ENCODE data around the gene NHLH2.

Gene NHLH2

DNA sequence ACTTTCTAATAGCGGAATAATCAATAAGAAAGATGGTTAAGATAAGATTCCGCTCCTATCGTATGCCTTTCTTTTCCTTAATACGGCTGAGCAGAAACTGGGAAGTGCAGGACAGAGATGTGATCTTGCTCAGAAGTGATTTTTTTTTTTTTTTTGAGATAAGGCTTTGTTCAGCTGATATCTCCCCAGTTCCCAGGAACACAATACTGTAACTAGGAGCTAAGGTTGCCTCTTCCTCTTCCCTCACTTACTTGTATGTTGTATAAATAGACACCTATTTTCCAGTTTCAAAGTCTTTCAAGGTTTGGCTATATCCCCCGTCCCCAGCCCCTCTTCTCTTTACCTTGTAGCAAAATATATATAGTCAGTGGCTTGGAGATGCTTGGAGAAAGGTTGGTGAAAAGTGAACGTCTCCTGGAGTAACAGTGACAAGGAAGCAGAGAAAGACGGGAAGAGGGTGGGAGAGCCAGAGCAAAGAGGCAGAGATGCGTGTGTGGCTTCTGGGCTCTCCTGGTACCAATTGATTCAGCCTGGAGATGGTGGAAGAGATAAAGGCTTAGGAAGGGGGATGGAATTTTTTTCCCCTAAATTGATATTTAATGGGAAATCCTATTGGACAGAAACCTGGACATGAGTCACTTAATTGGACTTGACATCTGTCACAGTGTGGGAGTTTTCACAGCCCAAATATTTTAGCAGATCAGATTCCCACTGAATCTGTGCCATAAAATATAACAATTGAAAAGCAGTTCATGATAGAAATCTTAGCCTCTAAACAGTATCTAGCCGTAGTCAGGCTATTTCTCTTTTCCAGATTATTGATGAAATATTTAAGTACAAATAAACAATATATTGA, at the start of gene NHLH2:
Gene NHLH2 (minus strand): TSS at position 522 of the 856 bp plus-strand sequence. CDS start 2,754 bp downstream, outside the sequence.
- no peak for DNase-seq (ENCODE audit: low read depth)
- TF ChIP-seq, protein P1, sequence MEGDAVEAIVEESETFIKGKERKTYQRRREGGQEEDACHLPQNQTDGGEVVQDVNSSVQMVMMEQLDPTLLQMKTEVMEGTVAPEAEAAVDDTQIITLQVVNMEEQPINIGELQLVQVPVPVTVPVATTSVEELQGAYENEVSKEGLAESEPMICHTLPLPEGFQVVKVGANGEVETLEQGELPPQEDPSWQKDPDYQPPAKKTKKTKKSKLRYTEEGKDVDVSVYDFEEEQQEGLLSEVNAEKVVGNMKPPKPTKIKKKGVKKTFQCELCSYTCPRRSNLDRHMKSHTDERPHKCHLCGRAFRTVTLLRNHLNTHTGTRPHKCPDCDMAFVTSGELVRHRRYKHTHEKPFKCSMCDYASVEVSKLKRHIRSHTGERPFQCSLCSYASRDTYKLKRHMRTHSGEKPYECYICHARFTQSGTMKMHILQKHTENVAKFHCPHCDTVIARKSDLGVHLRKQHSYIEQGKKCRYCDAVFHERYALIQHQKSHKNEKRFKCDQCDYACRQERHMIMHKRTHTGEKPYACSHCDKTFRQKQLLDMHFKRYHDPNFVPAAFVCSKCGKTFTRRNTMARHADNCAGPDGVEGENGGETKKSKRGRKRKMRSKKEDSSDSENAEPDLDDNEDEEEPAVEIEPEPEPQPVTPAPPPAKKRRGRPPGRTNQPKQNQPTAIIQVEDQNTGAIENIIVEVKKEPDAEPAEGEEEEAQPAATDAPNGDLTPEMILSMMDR (conservative IDR thresholded peaks at IDR 0.05; ENCODE audit: low read depth, low read length), result no peak
- no peak within 1 kb of the TSS for H3K4me3 ChIP-seq (ENCODE audit: low read depth, low read length)

DNA sequence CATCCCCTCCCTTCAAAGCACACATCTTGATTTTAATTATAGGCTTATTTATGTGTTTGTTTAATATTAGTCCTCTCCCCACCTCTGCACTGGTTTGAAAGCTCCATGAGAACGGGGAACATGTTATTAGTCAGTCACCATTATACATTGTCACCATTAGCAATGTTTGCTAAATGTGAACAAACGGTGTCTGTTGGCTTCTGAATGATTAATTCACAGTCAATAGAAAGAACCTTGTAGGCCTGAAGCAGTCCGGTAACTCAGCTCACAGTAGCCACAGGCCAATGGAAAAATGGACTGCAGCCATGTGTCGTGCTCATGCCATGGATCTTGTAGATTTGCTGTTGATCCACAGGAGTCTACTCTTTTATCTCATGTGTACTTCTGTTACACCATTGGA, 49.7 kb upstream of the NHLH2 start:
- TF ChIP-seq, protein P1 (conservative IDR thresholded peaks at IDR 0.05; ENCODE audit: low read depth, low read length), result no peak
- DNase-seq (ENCODE audit: low read depth), result no peak
- H3K4me3 ChIP-seq (ENCODE audit: low read depth, low read length), result no peak overlapping the region

DNA sequence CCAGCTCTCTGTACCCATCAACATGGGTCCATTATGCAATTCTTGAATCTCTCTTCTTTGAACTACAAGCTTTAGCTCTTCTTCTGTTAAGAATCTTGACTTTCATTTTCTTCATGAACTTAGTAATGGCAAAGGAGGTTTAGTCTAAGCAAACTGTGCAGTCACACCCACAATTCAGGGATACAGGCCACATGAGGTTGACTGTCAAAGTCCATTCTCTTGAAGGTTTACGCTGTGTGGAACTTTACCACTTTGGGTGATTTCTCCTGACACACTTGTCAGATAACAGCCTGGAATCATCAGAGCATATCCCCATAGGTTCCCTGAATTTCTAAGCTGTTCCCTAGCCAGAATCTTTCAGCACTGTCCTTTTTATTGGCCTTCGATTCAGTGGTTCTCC, 48.0 kb upstream of the NHLH2 start:
- no peak overlapping the region for H3K4me3 ChIP-seq (ENCODE audit: low read depth, low read length)
- TF ChIP-seq, protein P1 (conservative IDR thresholded peaks at IDR 0.05; ENCODE audit: low read depth, low read length), result no peak
- DNase-seq (ENCODE audit: low read depth), result no peak

DNA sequence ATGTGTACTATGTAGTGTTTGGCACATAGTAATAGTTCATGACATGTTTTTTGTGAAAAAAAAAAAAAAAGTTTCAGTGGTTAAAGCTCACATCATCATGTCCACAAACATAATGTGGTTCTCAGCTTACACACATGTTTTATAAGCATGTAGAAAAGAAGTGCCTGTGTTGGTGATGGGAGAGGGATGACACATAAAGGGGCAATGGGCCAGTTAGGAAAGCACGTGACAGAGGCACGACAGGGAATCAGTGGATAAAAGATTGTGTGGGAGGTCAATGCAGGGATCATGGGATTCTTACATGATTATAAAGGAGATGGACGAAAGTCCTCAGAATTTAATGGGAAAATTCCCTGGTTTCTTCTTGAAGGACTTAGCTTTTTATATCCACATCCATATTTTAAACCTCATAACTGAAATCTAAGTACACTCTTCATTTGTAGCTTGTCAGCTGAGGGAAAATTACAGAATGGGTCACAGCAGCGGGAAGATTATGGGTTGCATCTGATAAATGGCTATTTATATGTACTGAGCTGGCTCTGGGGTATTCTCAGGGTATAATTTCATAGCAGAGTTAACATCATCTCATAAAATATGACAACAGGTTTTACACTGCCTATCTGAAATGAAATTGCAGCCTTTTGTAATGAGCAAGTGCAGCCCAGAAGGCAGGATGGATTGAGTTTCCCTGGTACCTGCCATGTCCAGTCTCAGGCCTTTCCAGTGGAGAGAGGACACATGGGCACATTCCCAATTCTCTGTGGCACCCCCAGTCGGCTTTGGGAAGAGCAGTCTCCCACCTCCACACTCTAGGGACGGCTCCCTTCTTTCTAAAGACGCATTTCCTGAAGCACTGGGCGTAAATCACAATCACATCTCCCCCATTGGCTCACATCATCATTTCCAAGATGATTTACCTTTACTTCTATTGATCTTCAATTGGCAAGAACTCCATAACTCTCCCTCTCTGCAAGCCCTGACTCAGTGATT, 42.3 kb upstream of the NHLH2 start:
- H3K4me3 ChIP-seq (ENCODE audit: low read depth, low read length), result no peak overlapping the region
- no peak for DNase-seq (ENCODE audit: low read depth)
- TF ChIP-seq, protein P1 (conservative IDR thresholded peaks at IDR 0.05; ENCODE audit: low read depth, low read length), result no peak

DNA sequence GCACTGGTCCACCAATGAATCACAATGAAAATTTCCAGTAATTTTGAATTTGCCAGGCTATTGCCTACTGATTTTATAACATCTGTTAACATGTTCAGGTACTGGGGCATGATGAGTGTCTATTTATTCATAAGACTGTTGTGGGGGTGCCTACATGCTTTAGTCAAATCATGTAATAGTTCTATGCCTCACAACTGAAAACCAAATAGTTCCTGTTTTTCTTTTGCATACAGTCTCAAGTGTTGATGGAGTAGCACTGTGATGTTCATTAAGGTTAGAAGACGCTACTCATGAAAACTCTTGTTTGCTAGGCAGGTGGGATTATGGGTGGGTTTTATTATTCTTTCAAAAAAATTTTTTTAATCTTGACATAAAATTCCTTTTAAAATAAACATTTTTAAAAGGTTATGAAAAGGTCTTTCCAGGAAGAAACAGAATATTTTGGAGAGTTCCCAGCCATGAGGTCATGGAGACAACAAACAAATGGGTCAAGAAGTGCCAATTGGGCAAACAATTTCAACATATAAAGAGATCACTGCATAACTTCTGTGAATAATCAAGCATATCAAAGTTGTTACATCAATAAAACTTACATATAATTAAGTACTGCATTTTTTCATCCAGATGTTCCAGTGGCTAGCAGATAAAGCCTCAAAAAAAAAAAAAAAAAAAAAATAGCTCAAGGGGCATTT, 40.2 kb upstream of the NHLH2 start:
- no peak overlapping the region for H3K4me3 ChIP-seq (ENCODE audit: low read depth, low read length)
- TF ChIP-seq, protein P1 (conservative IDR thresholded peaks at IDR 0.05; ENCODE audit: low read depth, low read length), result no peak
- DNase-seq (ENCODE audit: low read depth), result no peak

DNA sequence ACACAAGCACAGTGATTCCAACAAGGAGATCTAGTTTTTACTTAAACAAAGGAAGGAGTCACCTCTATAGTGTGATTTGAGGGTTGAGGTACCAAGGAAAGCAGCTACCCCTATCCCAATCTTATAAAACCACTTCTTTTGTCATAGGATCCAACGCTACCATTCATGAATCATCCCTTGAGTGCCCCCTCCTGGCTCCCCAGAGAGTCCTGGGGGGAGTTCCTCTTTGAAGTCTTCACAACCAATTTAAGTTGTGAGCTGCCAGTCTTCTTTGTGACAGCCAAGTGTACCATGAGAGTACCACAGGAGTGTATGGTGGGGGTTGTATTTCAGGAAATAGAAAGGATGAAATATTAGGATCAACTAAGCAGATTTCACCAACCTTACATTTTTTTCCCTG, 39.1 kb upstream of the NHLH2 start:
- no peak overlapping the region for H3K4me3 ChIP-seq (ENCODE audit: low read depth, low read length)
- DNase-seq (ENCODE audit: low read depth), result no peak
- TF ChIP-seq, protein P1 (conservative IDR thresholded peaks at IDR 0.05; ENCODE audit: low read depth, low read length), result no peak
